Anterior cingulate cortex (tissue), 58 donors: ENCODE data around the gene KLK10.
"Not testable (repeated sequence)": the region's sequence is repeated elsewhere in the genome, so short reads cannot be mapped to it uniquely, and the experiment has no call there.

Source experiments
- DNase-seq, 58 donors: peaks; one replicate each; lab custom pipeline; 2025; lab: John Stamatoyannopoulos, UW

Gene KLK10

DNA sequence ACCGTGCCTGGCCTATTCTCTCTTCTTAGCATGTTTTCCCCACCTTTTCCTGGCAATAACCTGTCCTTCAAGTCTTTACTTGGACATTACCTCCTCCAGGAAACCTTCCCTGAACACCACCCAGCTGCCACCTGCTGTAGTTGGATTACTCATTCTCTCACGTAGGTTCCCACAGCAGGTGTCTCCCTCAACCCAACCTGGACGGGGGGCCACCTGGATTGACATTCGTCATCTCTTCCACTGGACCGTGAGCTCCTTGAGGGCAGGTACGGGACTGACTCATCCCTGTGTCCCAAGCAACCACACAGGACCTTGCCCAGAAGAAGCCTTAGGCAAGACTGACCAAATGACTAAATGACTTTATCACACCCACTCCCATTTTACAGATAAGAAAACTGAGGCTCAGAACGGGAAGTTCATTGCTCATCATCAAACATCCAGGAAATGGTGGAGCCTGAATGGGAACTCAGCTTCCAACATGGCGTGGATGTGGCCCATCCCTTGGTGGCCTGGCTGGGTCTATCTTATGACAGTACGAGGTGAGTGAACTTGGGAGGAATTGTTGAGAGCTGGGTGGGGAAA lies 46.6 kb downstream of the KLK10 start:
- no peak for DNase-seq

DNA sequence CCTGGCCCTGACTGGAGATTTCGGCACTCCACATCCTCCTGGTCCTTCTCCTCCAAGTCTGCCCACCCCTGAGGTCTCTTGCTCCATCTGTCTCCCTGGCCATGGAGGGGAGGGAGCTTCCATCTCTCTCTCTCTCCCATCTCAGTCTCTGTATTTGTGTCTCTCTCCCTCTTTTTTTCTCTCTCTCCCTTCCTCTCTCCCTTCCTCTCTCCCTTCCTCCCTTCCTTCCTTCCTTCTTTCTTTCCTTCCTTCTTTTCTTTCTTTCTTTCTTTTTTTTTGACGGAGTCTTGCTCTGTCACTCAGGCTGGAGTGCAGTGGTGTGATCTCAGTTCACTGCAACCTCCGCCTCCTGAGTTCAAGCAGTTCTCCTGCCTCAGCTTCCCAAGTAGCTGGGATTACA lies 49.7 kb downstream of the KLK10 start:
- DNase-seq: not testable (repeated sequence)

DNA sequence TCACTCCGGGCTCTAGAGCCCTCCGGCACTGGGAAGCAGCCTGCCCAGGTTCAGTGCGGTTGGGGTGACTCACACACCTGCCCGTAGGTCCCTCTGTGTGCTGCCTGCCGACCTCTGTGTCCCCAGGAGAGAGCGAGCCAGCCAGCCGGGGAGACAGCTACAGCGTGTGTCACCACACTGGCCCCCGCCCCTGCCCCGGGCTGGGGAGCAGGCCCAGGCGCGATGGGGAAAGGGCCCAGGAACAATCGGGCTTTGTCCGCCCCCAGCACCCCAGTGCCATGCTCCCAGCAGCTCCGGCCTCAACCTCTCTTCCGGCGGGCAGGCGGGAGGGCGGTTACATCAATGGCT lies 50.1 kb downstream of the KLK10 start, which contains the start of gene KLK6:
Gene KLK6 (minus strand): TSS at position 179 of the 348 bp plus-strand sequence. CDS start 1,487 bp downstream, outside the sequence.
- DNase-seq: peak in 54 of 58 donors; percentile 6 to 92 (median 76)

DNA sequence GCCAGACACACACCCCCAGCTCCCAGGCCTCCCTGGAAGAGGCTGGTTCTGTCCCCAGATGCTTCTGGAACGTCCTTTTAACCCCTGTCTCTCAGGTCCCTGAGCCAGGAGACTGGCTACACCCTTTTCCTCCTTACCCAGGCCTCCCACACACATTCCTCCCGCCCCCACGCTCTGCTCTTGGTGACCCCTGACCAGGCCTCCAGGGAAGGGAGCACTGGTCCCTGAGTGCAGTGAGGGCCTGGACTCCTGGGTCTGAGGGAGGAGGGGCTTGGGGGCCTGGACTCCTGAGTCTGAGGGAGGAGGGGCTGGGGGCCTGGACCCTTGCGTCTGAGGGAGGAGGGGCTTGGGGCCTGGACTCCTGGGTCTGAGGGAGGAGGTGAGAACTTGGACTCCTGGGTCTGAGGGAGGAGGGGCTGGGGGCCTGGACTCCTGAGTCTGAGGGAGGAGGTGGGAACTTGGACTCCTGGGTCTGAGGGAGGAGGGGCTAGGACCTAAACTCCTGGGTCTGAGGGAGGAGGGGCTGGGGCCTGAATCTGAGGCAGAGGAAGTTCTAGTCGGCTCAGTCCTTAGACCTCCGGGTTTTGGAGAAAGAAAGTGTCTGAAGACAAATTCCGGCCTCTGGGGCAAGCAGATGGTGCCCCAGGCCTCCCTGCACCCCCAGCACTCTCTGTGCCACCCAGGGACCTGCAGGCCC lies 50.6 kb downstream of the KLK10 start:
- peak in 1 of 58 donors; percentile 36 for DNase-seq

DNA sequence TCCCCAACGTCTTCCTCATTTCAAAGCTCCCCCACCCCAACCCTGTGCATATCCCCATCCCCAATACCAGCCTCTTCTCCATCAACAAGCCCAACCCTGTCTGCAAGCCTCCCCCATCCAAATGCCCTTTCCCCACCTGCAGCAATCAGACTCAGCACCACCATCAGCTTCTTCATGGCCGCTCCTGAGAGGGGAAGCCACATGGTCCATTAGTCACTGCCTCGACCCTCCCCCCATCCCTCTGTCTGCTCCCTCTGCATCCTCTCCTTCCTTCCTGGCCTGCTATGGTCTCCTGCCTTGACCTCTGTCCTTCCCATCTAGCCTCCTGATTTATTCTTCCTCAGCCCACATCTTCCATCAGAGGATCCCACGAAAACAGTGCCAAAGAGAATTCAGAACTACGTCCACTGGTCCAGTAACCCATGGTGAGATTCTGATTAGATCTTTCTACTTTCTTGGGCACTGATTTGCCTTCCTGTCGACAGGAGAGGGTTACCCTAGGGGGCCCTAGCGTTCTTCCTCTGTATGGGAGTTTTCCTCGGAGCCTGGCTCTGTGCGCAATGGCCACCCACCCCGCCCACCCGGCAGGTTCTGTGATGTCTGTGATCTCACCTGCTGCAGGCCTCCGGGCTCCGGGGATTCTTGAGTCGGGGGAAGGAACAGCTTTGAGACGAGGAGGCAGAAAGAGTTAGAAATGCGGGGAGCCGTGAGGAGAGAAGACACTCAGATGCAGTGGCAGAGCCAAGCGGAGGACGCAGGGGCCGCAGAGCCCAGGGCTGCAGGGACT lies 51.4 kb downstream of the KLK10 start:
- DNase-seq: peak in 14 of 58 donors; percentile 1 to 33 (median 16)

DNA sequence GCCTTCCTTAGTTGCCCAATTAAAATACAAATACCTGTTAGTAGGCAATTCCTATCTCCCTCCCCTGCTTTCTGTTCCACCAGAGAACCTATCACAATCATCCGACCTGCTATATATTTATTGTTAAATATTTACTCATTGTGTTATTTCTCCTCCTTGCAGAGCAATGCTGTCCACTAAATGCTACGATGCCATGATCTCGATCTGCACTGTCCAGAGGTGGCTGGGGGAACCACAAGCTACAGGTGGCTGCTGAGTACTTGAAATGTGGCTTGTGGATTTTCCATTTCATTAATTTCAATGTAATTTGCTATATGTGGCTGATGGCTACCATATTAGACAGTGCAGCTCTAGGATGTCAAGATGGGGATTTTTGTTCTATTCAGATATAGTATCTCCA lies 55.2 kb downstream of the KLK10 start:
- DNase-seq: no peak

DNA sequence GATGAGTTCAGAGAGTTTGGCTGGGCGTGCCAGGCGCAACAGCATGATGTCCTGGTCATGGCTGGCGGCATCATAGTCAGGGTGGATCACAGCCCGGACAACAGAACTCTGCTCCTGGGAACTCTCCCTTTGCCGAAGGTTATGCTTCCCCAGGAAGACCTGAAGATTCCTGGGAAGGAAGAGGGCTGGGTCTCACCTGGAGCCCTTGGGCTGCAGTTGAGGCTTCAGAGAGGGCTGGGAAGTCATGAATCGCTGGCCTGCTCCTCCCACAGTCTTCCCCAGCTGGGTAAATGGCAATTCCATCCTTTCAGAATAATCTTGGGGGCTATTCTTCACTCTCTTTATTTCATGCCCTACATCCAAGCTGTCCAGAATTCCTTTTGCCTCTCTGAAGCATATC lies 56.1 kb downstream of the KLK10 start:
- no peak for DNase-seq
